Endothelial cell of umbilical vein (primary cell): ENCODE results near the gene SRGAP3. TPM values are rescaled to one million over a fixed set of nuclear protein-coding genes. Genes with fewer than 3 reads are reported as not detected.

ENCODE experiments used
- BruUV-seq: library from RNA; stranded (reverse); fragments of 400-500 nt; replicated peaks from 2 replicates; lab custom pipeline; 2021; lab: Mats Ljungman, UMichigan
- CTCF ChIA-PET: fragments of 300-600, 350-600 bp; sonication (Branson Sonifier 250); formaldehyde crosslinking; loops from one replicate; lab custom pipeline; 2021; ENCODE audit warnings: antibody characterized with exemption, inconsistent platforms; lab: Charles Lee
- POLR2A ChIA-PET: fragments of 300-600, 350-600 bp; sonication (Branson Sonifier 250); formaldehyde crosslinking; loops from one replicate; lab custom pipeline; 2021; ENCODE audit warnings: antibody characterized with exemption, inconsistent platforms; lab: Charles Lee
- DNase-seq: peaks from one replicate; pipeline ENCODE4 v3.0.0-alpha.2; 2011; ENCODE audit warnings: low read depth, low spot score
- FAIRE-seq: peaks from 2 replicates; lab custom pipeline; 2011; peaks lifted over from hg19 to GRCh38; lab: Jason Lieb, UNC
- H2AFZ ChIP-seq: 2 replicates; pipeline ENCODE4 v1.6.0; 2012; ENCODE audit warnings: low read depth, low read length, control low read depth, inconsistent platforms
- H3K27ac ChIP-seq: 2 replicates; pipeline ENCODE4 v1.5.1; 2011; ENCODE audit warnings: low read depth, mild to moderate bottlenecking, control low read depth, low read length, moderate library complexity; ENCODE audit not compliant: insufficient read depth
- H3K27me3 ChIP-seq, 2 experiments: 2 replicates each; pipeline versions ENCODE4 v1.6.0 to v1.6.1; 2011; ENCODE audit warnings: low read length in 2 of 2, mixed read lengths in 1 of 2; ENCODE audit not compliant: control insufficient read depth in 2 of 2, insufficient read depth in 2 of 2
- H3K36me3 ChIP-seq, 2 experiments: 2 replicates in 1 of 2; 3 replicates in 1 of 2; pipeline ENCODE4 v1.5.1; 2011; ENCODE audit warnings: low read length in 2 of 2, mild to moderate bottlenecking in 1 of 2, moderate library complexity in 1 of 2; ENCODE audit not compliant: control insufficient read depth in 2 of 2, insufficient read depth in 2 of 2; ENCODE audit errors: extremely low read depth in 1 of 2
- H3K4me1 ChIP-seq: 3 replicates; pipeline ENCODE4 v1.5.1; 2011; ENCODE audit warnings: mild to moderate bottlenecking, low read length; ENCODE audit not compliant: control insufficient read depth, insufficient read depth; ENCODE audit errors: extremely low read depth
- H3K4me2 ChIP-seq: 2 replicates; pipeline ENCODE4 v1.6.1; 2011; ENCODE audit warnings: low read length, control low read depth, mixed read lengths; ENCODE audit not compliant: insufficient read depth
- H3K4me3 ChIP-seq, 3 experiments: fragments of 200-600 bp in 1 of 3; sonication (generic), shearing (Covaris generic) in 1 of 3; replicated peaks in 1 of 3; 2 replicates each; pipeline ENCODE4 v1.5.1; 2011 to 2016; ENCODE audit warnings: control low read depth in 3 of 3, low read length in 3 of 3, mild to moderate bottlenecking in 2 of 3, inconsistent platforms in 1 of 3, low read depth in 1 of 3, moderate library complexity in 1 of 3; ENCODE audit not compliant: insufficient read depth in 1 of 3
- H3K79me2 ChIP-seq: 2 replicates; pipeline ENCODE4 v1.6.0; 2012; ENCODE audit warnings: low read length, inconsistent platforms; ENCODE audit not compliant: control insufficient read depth, insufficient read depth
- H3K9ac ChIP-seq: replicated peaks from 2 replicates; pipeline ENCODE3; 2011; ENCODE audit warnings: low read length, control low read depth; ENCODE audit not compliant: insufficient read depth; ENCODE audit errors: extremely low read depth
- H3K9me1 ChIP-seq: replicated peaks from 3 replicates; pipeline ENCODE4 v1.6.0; 2011; ENCODE audit warnings: mild to moderate bottlenecking, low read length; ENCODE audit not compliant: control insufficient read depth, insufficient read depth; ENCODE audit errors: extremely low read depth
- H3K9me3 ChIP-seq: replicated peaks from 2 replicates; pipeline ENCODE4 v1.5.1; 2012; ENCODE audit warnings: low read length, inconsistent platforms; ENCODE audit not compliant: control insufficient read depth, insufficient read depth
- H4K20me1 ChIP-seq: replicated peaks from 2 replicates; pipeline ENCODE3; 2011; ENCODE audit warnings: mild to moderate bottlenecking, low read length; ENCODE audit not compliant: control insufficient read depth, insufficient read depth; ENCODE audit errors: extremely low read depth
- EZH2 ChIP-seq: IDR thresholded peaks from 2 replicates; pipeline ENCODE4 v1.6.1; 2012; ENCODE audit warnings: borderline replicate concordance, low read depth, mild to moderate bottlenecking, moderate library complexity, low read length, inconsistent platforms; ENCODE audit not compliant: severe bottlenecking
- FOS ChIP-seq: IDR thresholded peaks from 2 replicates; pipeline ENCODE4 v1.6.1; 2011; ENCODE audit warnings: mild to moderate bottlenecking, low read length, moderate library complexity, borderline replicate concordance; ENCODE audit not compliant: insufficient read depth
- GATA2 ChIP-seq: IDR thresholded peaks from 2 replicates; pipeline ENCODE4 v1.7.0; 2011; ENCODE audit warnings: low read depth, mild to moderate bottlenecking, moderate library complexity, mixed read lengths, low read length; ENCODE audit not compliant: insufficient read length, insufficient read depth
- JUN ChIP-seq: IDR thresholded peaks from 2 replicates; pipeline ENCODE4 v1.6.1; 2011; ENCODE audit warnings: borderline replicate concordance, low read depth; ENCODE audit not compliant: insufficient read length, insufficient read depth
- MAX ChIP-seq: IDR thresholded peaks from 2 replicates; pipeline ENCODE4 v1.6.1; 2011; ENCODE audit not compliant: insufficient read depth, insufficient read length
- MYC ChIP-seq: IDR thresholded peaks from one replicate; pipeline ENCODE4 v1.6.1; 2011; ENCODE audit warnings: mild to moderate bottlenecking, low read depth, low read length
- POLR2A ChIP-seq: IDR thresholded peaks from 2 replicates; pipeline ENCODE4 v1.6.1; 2012; ENCODE audit warnings: low read depth, mild to moderate bottlenecking, control low read depth, low read length
- POLR2AphosphoS5 ChIP-seq: IDR thresholded peaks from 2 replicates; pipeline ENCODE4 v1.6.1; 2012; ENCODE audit warnings: low read depth, mild to moderate bottlenecking, control low read depth, low read length, moderate library complexity; ENCODE audit not compliant: insufficient read depth
- dilution Hi-C: fragments of 300-500 bp; cut with MboI; formaldehyde crosslinking; loops from one replicate; pipeline ENCODE4 v1.15.0; 2019; ENCODE audit warnings: low sequenced_read_pairs; ENCODE audit not compliant: extremely low pct_ligation_motif_present
- intact Hi-C: fragments of 100-400 bp; cut with micrococcal nuclease; formaldehyde crosslinking; loops from one replicate; pipeline ENCODE4 v1.10.0; 2022
- polyA plus RNA-seq, 4 experiments: library from polyadenylated mRNA; depleted of rRNA in 3 of 4; stranded (reverse) in 3 of 4; unstranded in 1 of 4; fragments of >200 nt; gene quantifications; 2 replicates each; pipeline versions ENCODE4 v1.2.1 to v1.2.3, GENCODE V29; 2011 to 2012; ENCODE audit warnings: missing spikeins in 1 of 4
- total RNA-seq: library from RNA; stranded (reverse); gene quantifications from 2 replicates; pipeline ENCODE4 v1.2.3, GENCODE V29; 2021
- TF ChIP-seq, protein P1 (sequence below), 2 donors: IDR thresholded peaks; 1 replicate in 1 of 2; 2 replicates in 1 of 2; pipeline ENCODE4 v1.5.1; 2011; ENCODE audit warnings: low read length in 2 of 2, mild to moderate bottlenecking in 2 of 2, moderate library complexity in 2 of 2, control low read depth in 1 of 2, inconsistent platforms in 1 of 2, low read depth in 1 of 2; ENCODE audit not compliant: insufficient read depth in 1 of 2; ENCODE audit errors: extremely low read depth in 1 of 2

The SRGAP3 gene
- total and polyA plus RNA-seq, 2 donors (not counting 3 experiments of a cell fraction or from before 2014, with no cell fraction given): 0.06 TPM; not detected in 1

DNA sequence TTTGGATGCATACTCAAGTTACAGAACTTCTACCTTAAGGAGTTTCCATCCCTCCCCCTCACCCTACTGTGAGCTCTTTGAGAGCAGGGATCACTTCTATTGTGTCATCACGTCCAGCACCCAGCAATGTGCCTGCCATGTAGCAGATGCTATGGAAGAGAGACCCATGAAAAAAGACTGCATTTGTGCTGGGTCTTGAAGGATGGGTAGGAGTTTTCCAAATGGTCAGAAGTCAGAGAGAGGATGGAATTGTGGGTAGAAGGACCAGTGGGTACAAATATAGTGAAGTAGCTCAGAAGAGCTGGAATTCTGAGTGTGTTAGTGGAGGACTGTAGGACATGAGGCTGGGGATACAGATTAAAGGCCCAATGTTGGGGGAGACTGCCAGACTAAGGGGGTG is 141.7 kb downstream of the SRGAP3 start:
- POLR2A ChIA-PET: no interaction called here

More for the DNA sequence above, 141.7 kb downstream of the SRGAP3 start:
- no peaks in the 10 kb centered on the region for H3K9me1 ChIP-seq
- no peak overlapping the region for H3K27ac ChIP-seq
- H3K4me3 ChIP-seq: no peak overlapping the region
- FAIRE-seq (no peak), DNase-seq (no peak)
- intact Hi-C loops: no loop called here
- no TSS peak for BruUV-seq
- H4K20me1 ChIP-seq: no peaks in the 10 kb centered on the region
- no peaks in the 10 kb centered on the region for H3K9me3 ChIP-seq
- CTCF ChIA-PET: no interaction called here
- H3K36me3 ChIP-seq: no peaks in the 10 kb centered on the region
- dilution Hi-C loops: no loop called here
- H3K27me3 ChIP-seq: no peaks in the 10 kb centered on the region
- H3K79me2 ChIP-seq: no peaks in the 10 kb centered on the region
- no peak overlapping the region for H3K9ac ChIP-seq
- H2AFZ ChIP-seq: no peak overlapping the region
- no peak for TF ChIP-seq EZH2
- no peak for TF ChIP-seq MYC
- TF ChIP-seq GATA2: no peak
- no peak for TF ChIP-seq POLR2AphosphoS5
- no peak for TF ChIP-seq POLR2A
- no peak for TF ChIP-seq JUN
- TF ChIP-seq FOS: no peak
- TF ChIP-seq, protein P1, sequence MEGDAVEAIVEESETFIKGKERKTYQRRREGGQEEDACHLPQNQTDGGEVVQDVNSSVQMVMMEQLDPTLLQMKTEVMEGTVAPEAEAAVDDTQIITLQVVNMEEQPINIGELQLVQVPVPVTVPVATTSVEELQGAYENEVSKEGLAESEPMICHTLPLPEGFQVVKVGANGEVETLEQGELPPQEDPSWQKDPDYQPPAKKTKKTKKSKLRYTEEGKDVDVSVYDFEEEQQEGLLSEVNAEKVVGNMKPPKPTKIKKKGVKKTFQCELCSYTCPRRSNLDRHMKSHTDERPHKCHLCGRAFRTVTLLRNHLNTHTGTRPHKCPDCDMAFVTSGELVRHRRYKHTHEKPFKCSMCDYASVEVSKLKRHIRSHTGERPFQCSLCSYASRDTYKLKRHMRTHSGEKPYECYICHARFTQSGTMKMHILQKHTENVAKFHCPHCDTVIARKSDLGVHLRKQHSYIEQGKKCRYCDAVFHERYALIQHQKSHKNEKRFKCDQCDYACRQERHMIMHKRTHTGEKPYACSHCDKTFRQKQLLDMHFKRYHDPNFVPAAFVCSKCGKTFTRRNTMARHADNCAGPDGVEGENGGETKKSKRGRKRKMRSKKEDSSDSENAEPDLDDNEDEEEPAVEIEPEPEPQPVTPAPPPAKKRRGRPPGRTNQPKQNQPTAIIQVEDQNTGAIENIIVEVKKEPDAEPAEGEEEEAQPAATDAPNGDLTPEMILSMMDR (IDR thresholded peaks at IDR 0.05; ENCODE audit: extremely low read depth in 1 of 2, insufficient read depth in 1 of 2, low read depth in 1 of 2, low read length in 2 of 2): no peak
- TF ChIP-seq MAX: no peak
- H3K4me2 ChIP-seq: no peak overlapping the region
- no peaks in the 10 kb centered on the region for H3K4me1 ChIP-seq
